Measurements from ENCODE around the gene TSPAN15.

The TSPAN15 gene

GRCh38 chr10:69451209-69451783, at the start of gene TSPAN15:
Gene TSPAN15 (plus strand): TSS chr10:69451465. CDS start chr10:69451595, 130 bp downstream.
- peak; percentile 44 for DNase-seq (ENCODE audit: low read depth, low spot score)

- no peak for DNase-seq (ENCODE audit: low read depth, low spot score)
Observed at GRCh38 chr10:69402386-69402785, 48.9 kb upstream of the TSPAN15 start.

DNA sequence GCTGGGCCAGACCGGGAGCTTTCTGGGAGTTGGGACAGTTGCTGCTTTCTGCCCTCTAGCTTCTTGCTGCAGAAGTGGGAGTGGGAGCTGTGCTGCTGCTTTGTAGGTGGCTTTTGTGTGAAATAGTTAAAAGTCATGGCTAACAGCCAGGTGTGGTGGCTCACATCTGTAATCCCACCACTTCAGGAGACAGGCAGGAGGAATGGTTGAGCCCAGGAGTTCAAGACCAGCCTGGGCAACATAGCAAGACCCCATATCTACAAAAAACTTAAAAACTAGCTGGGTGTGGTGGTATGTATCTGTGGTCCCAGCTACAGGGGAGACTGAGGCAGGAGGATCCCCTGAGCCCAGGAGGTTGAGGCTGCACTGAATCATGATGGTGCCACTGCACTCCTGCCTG, 48.2 kb upstream of the TSPAN15 start:
- DNase-seq (ENCODE audit: low read depth, low spot score): no peak

- DNase-seq (ENCODE audit: low read depth, low spot score): no peak
Observed at GRCh38 chr10:69403519-69403918, 47.7 kb upstream of the TSPAN15 start.

DNA sequence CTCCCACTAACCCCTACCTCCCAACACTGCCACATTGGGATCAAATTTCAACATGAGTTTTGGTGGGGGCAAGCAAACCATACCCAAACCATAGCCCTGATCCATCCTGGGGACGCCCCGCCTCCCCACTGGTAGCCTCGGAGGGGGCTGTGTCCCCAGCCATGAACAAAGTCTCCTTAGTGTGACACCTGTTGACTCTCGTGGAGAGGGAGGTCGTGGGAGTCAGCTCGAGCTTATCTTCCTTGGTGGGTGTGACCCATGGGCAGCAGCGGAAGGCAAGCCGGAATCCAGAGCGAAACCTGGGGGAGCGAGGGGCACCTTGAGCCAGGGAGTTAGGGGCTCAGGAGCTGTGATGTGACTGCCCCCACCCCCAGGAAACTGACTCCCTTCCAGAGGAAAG, 46.5 kb upstream of the TSPAN15 start:
- DNase-seq (ENCODE audit: low read depth, low spot score): no peak

GRCh38 chr10:69405221-69405620, 46.0 kb upstream of the TSPAN15 start:
- DNase-seq (ENCODE audit: low read depth, low spot score): no peak

- no peak for DNase-seq (ENCODE audit: low read depth, low spot score)
Observed at GRCh38 chr10:69406302-69406811, 44.9 kb upstream of the TSPAN15 start.

- no peak for DNase-seq (ENCODE audit: low read depth, low spot score)
Observed at GRCh38 chr10:69406816-69407580, 44.3 kb upstream of the TSPAN15 start.

DNA sequence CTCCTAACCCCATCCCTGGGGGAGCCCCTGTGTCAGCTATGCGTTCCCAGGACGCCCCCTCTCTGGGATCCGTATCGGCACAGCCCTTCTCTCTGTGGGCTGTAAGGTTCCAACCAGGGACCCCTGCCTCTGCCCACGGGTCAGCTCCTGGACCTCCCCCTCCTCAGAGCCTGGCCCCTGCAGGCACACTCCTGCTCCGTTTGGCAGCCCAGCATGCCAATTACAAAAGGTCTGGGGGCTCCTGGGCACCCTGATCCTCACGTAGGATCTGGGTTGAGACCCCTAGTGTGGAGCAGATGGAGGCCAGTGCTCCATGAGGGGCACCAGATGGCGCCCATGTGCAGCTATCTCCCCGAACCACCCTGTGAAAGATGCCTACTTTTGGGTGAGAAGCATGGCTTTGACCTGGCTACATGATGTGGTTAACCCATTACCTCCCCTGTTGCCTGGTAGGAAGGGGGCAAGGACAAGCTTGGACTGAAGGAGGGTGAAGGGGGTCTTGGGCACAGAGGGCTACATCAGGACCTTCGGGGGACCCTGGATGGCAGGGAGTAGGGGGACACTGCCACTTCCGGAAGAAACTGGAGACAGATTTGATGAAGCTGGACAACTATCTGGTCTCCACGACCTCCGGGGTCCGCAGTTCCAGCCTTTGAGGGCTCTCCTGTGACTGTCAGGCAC, 43.5 kb upstream of the TSPAN15 start:
- no peak for DNase-seq (ENCODE audit: low read depth, low spot score)

- peak; percentile 82 for DNase-seq (ENCODE audit: low read depth, low spot score)
Observed at GRCh38 chr10:69408318-69409175, 42.7 kb upstream of the TSPAN15 start.

DNA sequence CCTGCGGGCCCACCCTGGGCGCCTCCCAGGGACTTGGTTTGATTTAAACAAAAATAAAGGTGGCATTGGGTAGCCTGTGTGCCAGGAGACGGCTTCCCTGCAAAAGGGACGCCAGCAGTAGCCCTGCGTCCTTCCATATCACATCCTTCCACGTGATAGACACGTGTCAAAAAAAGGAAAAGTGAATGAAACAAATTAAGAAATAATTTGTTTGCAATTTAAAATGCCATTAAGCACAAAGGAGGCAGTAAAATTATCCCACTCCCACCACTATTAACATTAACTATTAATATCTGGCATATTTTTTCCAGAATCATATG, 42.1 kb upstream of the TSPAN15 start:
- no peak for DNase-seq (ENCODE audit: low read depth, low spot score)

DNA sequence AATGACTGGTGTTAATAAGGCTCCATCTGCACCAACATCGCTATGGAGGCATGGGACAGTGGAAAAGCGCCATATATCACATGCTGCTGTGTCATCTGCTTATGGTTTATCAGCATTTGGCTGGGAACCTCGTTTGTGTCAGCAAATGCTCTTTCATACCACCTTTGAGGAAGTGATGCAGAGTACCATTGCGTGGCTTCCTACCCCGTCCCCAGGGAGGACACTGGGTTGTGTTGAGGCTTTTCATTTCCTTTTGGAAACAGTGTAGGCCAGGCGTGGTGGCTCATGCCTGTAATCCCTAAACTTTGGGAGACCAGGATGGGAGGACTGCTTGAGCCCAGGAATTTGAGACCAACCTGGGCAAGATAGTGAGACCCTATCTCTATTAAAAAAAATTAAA, 41.3 kb upstream of the TSPAN15 start:
- DNase-seq (ENCODE audit: low read depth, low spot score): no peak

- DNase-seq (ENCODE audit: low read depth, low spot score): no peak
Observed at GRCh38 chr10:69410487-69410886, 40.8 kb upstream of the TSPAN15 start.

DNA sequence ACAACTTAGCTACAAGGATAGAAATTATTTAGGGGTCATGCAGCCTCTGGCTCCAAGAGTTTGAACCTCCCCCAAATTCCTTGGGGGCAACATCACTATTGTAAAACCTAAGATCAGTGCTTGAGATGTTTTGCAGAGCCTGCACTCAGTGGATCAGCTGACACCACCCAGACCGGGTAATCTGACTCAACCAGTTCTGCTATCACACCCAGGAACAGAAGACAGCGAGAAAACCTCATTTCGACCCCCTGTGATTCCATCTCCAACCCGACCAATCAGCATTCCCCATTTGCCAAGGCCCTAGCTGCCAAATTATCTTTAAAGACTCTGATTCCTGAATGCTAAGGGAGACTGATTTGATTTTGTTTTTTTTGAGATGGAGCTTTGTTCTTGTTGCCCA, 39.8 kb upstream of the TSPAN15 start:
- DNase-seq (ENCODE audit: low read depth, low spot score): no peak

GRCh38 chr10:69412232-69412790, 39.0 kb upstream of the TSPAN15 start:
- no peak for DNase-seq (ENCODE audit: low read depth, low spot score)

DNA sequence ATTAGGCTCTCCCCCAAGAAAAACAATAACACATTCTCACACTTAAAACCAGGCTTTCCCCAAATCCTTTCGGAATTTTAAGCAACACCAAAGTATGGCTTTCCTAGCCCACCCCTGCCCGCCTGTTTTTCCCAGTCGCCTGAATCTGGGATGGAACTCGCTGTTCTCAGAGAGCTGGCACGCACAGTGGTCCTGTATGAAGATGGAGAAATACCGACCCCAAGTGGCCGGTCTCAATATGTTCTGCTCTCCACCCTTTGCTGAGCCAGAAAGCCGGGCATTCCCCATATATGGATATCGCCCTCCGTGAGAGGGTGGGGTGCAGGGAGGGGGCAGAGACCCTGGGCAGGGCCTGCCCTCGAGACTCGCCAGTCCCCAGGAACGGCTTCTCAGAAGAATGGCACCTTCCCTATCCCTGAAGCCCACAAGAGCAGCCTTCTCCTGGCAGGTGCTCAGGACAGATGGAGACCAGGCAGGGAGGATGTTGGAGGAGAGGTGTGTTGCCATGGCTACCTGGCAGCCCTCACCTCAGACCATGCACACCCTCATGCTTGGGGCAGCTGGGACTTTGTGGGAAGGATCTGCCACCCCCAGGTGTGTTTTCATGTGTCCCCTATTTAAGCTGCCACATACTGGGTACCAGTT, 37.9 kb upstream of the TSPAN15 start:
- DNase-seq (ENCODE audit: low read depth, low spot score): no peak

GRCh38 chr10:69414036-69415018, 36.9 kb upstream of the TSPAN15 start:
- no peak for DNase-seq (ENCODE audit: low read depth, low spot score)

DNA sequence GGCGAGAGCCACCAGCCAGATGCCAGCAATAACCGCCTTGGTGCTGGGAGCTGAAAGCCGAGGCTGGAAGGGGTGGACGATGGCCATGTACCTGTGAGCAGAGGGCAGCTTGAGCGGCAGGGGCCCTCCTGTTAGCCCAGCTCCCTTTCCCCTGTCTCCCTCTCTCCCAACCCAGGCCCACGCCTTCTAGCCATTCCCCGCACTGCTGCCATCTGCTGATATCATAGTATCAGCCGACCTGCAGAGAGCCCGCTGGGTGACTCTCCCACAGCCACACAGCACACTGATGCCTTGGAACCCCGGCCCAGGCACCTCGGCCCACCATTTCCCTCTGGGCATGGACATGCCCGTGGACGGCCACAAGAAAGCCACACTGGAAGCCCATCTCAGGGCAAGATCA, 36.2 kb upstream of the TSPAN15 start:
- no peak for DNase-seq (ENCODE audit: low read depth, low spot score)

GRCh38 chr10:69415951-69416350, 35.3 kb upstream of the TSPAN15 start:
- no peak for DNase-seq (ENCODE audit: low read depth, low spot score)

DNA sequence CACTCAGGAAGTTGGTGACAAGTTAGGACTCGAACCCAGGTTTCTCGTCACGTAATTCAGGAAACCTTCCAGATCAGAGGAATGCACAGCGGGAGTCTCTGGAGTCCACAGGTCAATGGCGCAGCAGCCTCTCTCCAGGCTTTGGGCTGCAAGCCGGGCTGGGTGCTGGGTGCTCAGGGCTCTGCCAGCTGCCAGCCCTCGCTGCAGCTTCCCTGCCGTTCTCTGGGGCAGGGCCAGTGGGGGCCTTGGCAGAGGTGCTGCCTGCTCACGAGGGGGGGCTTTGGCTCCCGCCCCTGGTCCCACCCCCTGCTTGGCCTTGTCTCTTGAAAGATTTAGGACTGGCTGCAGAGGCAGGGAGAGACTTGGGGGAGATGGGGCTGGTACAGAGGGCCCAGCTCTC, 34.6 kb upstream of the TSPAN15 start, which contains the start of gene TACR2:
TSS of gene TACR2 (minus strand) at position 224 of the 400 bp plus-strand sequence. CDS start 595 bp downstream, outside the sequence.
- no peak for DNase-seq (ENCODE audit: low read depth, low spot score)

Data from activated CD4-positive, CD25-positive, alpha-beta regulatory T cell treated with anti-CD3 and anti-CD28 coated beads, Interleukin-2, amount 50 U/mL, for 16 hours (primary cell).